Mammary epithelial cell (primary cell): ENCODE results near the gene KLK14.

Experiments used
- EZH2 ChIP-seq: IDR thresholded peaks from 2 replicates; pipeline ENCODE4 v1.6.1; 2012; ENCODE audit warnings: low read length, inconsistent platforms, borderline replicate concordance
- TF ChIP-seq, protein P1 (sequence below), 2 donors: IDR thresholded peaks in 1 of 2; conservative IDR thresholded peaks in 1 of 2; 2 replicates each; pipeline ENCODE4 v1.5.1; 2011 to 2012; ENCODE audit warnings: inconsistent platforms in 2 of 2, low read length in 2 of 2, mild to moderate bottlenecking in 2 of 2, control low read depth in 1 of 2, low read depth in 1 of 2; ENCODE audit not compliant: insufficient read depth in 1 of 2; ENCODE audit errors: extremely low read depth in 1 of 2

- TF ChIP-seq, protein P1, sequence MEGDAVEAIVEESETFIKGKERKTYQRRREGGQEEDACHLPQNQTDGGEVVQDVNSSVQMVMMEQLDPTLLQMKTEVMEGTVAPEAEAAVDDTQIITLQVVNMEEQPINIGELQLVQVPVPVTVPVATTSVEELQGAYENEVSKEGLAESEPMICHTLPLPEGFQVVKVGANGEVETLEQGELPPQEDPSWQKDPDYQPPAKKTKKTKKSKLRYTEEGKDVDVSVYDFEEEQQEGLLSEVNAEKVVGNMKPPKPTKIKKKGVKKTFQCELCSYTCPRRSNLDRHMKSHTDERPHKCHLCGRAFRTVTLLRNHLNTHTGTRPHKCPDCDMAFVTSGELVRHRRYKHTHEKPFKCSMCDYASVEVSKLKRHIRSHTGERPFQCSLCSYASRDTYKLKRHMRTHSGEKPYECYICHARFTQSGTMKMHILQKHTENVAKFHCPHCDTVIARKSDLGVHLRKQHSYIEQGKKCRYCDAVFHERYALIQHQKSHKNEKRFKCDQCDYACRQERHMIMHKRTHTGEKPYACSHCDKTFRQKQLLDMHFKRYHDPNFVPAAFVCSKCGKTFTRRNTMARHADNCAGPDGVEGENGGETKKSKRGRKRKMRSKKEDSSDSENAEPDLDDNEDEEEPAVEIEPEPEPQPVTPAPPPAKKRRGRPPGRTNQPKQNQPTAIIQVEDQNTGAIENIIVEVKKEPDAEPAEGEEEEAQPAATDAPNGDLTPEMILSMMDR (conservative IDR thresholded peaks at IDR 0.05 in 1 of 2, IDR thresholded peaks at IDR 0.05 in 1 of 2; ENCODE audit: extremely low read depth in 1 of 2, insufficient read depth in 1 of 2, low read depth in 1 of 2, low read length in 2 of 2) = no peak
- TF ChIP-seq EZH2 = no peak
These were observed 50.8 kb downstream of the KLK14 start for GRCh38 chr19:51031880-51032225.
